ENCODE results near the gene HMGCLL1. TPM values are rescaled to one million over a fixed set of nuclear protein-coding genes. Genes with fewer than 3 reads are reported as not detected.

The HMGCLL1 gene
- total and polyA plus RNA-seq, 4 donors = 0.24 to 0.93 (median 0.66) TPM

DNA sequence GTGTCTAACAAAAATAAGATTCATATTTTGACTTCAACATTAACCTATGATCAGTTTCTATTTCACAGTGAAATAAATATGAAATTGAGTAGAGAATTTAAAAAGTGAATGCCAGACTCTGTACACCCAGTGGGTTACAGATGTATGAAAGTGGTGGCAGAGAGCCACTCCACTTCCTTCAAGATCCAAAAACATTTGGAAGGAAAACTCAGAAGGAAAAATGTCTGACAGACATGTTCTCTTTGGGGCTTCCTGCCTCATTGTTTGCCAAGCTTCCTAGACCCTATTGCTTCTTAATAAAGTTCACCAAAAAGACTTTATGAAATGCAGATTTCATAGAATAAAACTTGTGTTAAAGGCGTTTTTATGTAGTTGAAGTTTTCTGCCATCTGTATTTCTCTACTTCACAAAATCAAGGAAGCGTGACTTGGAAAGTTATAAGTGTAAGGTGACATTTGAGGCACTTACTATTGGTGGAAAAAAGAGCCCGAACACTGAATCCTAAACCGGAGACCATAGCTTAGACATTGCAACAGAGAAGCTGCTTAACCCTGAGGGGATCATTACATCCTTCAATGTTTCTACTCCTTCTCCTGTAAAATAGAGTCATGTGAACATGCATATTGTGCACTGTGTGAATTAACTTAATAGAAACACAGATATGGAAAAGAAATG, 12.8 kb downstream of the HMGCLL1 start (continued):
- TF ChIP-seq, protein P1, sequence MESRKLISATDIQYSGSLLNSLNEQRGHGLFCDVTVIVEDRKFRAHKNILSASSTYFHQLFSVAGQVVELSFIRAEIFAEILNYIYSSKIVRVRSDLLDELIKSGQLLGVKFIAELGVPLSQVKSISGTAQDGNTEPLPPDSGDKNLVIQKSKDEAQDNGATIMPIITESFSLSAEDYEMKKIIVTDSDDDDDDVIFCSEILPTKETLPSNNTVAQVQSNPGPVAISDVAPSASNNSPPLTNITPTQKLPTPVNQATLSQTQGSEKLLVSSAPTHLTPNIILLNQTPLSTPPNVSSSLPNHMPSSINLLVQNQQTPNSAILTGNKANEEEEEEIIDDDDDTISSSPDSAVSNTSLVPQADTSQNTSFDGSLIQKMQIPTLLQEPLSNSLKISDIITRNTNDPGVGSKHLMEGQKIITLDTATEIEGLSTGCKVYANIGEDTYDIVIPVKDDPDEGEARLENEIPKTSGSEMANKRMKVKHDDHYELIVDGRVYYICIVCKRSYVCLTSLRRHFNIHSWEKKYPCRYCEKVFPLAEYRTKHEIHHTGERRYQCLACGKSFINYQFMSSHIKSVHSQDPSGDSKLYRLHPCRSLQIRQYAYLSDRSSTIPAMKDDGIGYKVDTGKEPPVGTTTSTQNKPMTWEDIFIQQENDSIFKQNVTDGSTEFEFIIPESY (IDR thresholded peaks at IDR 0.05) = no peak
- no peak for TF ChIP-seq HNF4G (IDR thresholded peaks at IDR 0.05)

DNA sequence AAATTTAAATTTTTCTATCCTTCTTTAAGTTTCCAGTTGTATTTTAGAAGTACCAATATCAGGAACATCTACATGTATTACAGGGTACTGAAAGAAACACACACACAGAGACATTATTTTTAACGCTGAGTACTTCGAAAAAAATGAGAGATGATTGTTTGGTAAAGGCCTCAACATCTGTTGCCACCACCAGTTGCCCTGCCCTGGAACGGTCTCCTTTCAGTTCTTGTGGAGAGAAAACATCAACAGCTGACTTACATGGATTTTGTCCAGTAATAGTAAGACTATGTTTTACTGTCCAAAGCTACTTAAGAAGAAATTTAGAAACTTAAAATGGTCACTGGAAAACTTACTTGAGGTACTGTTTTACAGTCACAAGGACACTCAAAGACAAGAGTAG, 16.7 kb downstream of the HMGCLL1 start:
- Histone ChIP-seq H3K36me3 (ENCODE audit: control insufficient read depth in 4 of 4, insufficient read depth in 3 of 4, low read depth in 1 of 4, low read length in 3 of 4) (no peaks in the 10 kb centered on the region), H3K9me3 (ENCODE audit: control insufficient read depth in 4 of 4, low read length in 3 of 4) (no peaks in the 10 kb centered on the region), H3K4me3 (ENCODE audit: low read depth in 1 of 3, low read length in 3 of 3) (no peak overlapping the region), H3K4me1 (ENCODE audit: control insufficient read depth in 4 of 4, insufficient read depth in 4 of 4, low read length in 3 of 4) (no peaks in the 10 kb centered on the region), H3K9ac (ENCODE audit: low read depth in 1 of 2, low read length in 2 of 2) (no peak overlapping the region), H3K27me3 (ENCODE audit: control insufficient read depth in 4 of 4, insufficient read depth in 4 of 4, low read length in 3 of 4) (no peaks in the 10 kb centered on the region), H3K27ac (ENCODE audit: low read depth in 1 of 2, low read length in 2 of 2) (no peak overlapping the region)
- no peak for DNase-seq (ENCODE audit: low spot score)
- WGBS = 79% methylated on average over 3 of the region's 3 CpGs
- TF ChIP-seq TAF1 (conservative IDR thresholded peaks at IDR 0.05) (no peak), SP1 (IDR thresholded peaks at IDR 0.05) (no peak), FOXA1 (IDR thresholded peaks at IDR 0.05) (no peak), GABPA (IDR thresholded peaks at IDR 0.05 in 1 of 2, conservative IDR thresholded peaks at IDR 0.05 in 1 of 2) (no peak), HNF4A (conservative IDR thresholded peaks at IDR 0.05) (no peak), YY1 (IDR thresholded peaks at IDR 0.05) (no peak), FOXA2 (IDR thresholded peaks at IDR 0.05) (no peak)
- TF ChIP-seq, protein P2, sequence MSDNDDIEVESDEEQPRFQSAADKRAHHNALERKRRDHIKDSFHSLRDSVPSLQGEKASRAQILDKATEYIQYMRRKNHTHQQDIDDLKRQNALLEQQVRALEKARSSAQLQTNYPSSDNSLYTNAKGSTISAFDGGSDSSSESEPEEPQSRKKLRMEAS (IDR thresholded peaks at IDR 0.05) = no peak
- TF ChIP-seq, protein P3, sequence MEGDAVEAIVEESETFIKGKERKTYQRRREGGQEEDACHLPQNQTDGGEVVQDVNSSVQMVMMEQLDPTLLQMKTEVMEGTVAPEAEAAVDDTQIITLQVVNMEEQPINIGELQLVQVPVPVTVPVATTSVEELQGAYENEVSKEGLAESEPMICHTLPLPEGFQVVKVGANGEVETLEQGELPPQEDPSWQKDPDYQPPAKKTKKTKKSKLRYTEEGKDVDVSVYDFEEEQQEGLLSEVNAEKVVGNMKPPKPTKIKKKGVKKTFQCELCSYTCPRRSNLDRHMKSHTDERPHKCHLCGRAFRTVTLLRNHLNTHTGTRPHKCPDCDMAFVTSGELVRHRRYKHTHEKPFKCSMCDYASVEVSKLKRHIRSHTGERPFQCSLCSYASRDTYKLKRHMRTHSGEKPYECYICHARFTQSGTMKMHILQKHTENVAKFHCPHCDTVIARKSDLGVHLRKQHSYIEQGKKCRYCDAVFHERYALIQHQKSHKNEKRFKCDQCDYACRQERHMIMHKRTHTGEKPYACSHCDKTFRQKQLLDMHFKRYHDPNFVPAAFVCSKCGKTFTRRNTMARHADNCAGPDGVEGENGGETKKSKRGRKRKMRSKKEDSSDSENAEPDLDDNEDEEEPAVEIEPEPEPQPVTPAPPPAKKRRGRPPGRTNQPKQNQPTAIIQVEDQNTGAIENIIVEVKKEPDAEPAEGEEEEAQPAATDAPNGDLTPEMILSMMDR (IDR thresholded peaks at IDR 0.05; ENCODE audit: low read depth, low read length, missing input control) = no peak
- TF ChIP-seq, protein P4, sequence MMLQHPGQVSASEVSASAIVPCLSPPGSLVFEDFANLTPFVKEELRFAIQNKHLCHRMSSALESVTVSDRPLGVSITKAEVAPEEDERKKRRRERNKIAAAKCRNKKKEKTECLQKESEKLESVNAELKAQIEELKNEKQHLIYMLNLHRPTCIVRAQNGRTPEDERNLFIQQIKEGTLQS (IDR thresholded peaks at IDR 0.05) = no peak
- TF ChIP-seq, protein P5, sequence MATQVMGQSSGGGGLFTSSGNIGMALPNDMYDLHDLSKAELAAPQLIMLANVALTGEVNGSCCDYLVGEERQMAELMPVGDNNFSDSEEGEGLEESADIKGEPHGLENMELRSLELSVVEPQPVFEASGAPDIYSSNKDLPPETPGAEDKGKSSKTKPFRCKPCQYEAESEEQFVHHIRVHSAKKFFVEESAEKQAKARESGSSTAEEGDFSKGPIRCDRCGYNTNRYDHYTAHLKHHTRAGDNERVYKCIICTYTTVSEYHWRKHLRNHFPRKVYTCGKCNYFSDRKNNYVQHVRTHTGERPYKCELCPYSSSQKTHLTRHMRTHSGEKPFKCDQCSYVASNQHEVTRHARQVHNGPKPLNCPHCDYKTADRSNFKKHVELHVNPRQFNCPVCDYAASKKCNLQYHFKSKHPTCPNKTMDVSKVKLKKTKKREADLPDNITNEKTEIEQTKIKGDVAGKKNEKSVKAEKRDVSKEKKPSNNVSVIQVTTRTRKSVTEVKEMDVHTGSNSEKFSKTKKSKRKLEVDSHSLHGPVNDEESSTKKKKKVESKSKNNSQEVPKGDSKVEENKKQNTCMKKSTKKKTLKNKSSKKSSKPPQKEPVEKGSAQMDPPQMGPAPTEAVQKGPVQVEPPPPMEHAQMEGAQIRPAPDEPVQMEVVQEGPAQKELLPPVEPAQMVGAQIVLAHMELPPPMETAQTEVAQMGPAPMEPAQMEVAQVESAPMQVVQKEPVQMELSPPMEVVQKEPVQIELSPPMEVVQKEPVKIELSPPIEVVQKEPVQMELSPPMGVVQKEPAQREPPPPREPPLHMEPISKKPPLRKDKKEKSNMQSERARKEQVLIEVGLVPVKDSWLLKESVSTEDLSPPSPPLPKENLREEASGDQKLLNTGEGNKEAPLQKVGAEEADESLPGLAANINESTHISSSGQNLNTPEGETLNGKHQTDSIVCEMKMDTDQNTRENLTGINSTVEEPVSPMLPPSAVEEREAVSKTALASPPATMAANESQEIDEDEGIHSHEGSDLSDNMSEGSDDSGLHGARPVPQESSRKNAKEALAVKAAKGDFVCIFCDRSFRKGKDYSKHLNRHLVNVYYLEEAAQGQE (IDR thresholded peaks at IDR 0.05) = no peak
